Fibroblast of the conjunctiva (primary cell): ENCODE data around the gene NCF2.

ENCODE experiments used
- DNase-seq: peaks from one replicate; pipeline ENCODE4 v3.0.0-alpha.2; 2010; ENCODE audit warnings: low read depth

NCF2 gene

GRCh38 chr1:183611021-183611420 lies 20.8 kb upstream of the NCF2 start:
- DNase-seq, result no peak

- no peak for DNase-seq
Measured at GRCh38 chr1:183609759-183610452, 19.6 kb upstream of the NCF2 start.

- DNase-seq, result no peak
Measured at GRCh38 chr1:183609313-183609712, 19.1 kb upstream of the NCF2 start.

DNA sequence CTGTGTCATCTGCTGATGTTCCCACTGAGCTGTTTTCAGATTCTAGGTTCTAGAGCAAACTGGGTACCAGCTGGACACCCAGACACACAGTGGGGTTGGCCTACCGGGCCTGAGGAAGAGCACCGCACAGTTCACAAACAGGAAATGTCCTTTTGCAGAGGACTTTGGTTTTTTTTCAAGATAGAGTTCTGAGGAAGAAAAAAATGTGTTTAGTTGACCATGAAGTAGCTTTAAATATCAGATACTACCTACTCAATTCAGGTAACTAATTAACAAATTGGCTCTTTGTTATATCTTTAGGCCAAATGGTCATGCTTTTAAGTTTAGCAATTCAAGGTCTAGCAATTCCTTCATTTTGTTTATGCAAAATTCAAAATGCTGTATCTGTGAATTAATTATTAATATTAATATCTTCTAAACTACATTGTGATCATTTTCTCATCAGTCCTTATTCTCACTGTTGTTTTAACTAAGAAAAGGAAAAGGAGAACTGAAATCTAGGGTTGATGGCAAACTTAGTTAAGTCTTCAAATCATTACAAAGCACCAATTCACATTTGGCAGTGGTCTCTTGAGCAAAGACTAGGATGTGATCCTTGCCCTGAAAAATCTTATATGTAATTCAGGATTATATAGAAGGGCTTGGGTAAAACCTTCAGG lies 17.2 kb upstream of the NCF2 start:
- DNase-seq, result no peak

DNA sequence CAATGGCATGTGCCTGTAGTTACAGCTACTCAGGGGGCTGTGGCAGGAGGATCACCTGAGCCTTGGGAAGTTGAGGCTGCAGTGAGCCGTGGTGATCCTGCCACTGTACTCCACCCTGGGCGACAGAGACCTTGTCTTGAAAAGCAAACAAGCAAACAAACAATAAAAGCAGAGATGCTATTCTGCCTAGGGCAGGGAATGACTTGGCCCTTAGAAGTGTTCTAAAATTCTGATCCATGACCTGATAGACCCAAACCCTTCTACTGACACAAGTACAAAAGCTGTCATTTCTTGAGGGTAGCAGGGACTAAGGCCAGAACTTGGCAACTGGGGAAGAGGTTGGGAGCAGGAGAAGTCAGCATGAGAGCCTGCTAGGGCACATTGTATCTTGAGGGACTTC lies 15.6 kb upstream of the NCF2 start:
- DNase-seq, result no peak

- DNase-seq, result no peak
Measured at GRCh38 chr1:183604815-183605214, 14.6 kb upstream of the NCF2 start.

GRCh38 chr1:183604038-183604808 lies 14.0 kb upstream of the NCF2 start:
- DNase-seq, result no peak

DNA sequence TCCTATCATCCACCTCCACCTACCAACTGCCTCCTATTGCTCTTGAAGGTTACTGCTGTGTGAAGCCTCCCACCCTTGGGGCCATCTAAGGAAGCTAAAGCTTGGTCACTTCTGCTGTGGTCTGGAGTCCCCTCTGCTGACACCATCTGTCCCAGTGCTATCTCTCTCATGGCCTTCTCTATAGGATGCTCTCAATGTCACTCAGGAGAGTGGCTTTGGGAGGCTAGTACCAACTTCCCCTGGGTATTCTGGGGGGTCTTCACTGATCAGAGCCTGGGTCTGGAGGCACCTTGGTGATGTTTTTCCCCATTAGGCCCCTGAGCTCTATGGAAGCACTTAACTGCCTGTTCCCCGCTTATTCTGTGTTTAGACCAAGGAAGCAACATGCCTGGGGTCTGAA lies 12.3 kb upstream of the NCF2 start:
- no peak for DNase-seq

DNA sequence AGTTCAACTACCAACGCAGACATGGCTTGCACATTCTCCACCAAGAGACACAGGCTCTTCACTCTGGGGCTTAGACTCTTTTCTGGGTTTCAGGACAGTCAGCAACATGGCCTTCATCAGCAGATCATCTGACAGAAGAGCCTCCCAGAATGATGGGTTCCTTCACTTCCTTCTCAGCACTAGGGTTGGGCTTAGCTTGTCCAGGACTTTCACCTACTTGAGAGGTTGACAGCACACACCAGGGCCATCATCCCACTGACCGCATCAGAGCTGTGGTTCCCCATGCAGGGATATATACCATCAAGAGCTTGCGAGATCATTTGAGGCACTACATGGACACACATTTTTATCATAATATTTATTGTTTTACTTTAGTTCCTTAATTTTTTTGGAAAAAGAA lies 10.4 kb upstream of the NCF2 start:
- no peak for DNase-seq

- DNase-seq, result peak; percentile 85
Measured at GRCh38 chr1:183600136-183600535, 9.9 kb upstream of the NCF2 start.

DNA sequence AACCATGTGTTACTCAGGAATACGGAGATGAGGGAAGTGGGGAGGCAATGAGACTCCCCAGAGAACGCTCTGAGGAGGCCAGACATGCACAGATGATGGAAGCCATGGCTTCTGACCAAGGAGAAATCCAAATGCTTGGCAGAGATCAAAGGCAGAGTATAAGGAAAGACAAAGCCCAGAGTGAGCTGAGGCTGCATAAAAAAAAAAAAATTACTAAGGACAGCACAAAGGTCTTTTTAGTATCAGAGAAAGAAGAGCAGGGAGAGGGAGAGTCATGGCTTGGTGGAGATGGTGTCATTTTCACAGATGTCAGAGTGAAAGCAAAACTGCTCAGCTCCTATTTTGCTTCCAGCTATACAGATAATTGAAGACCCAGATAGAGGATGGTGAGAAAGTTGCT lies 8.1 kb upstream of the NCF2 start:
- DNase-seq, result no peak

- no peak for DNase-seq
Measured at GRCh38 chr1:183597656-183598347, 7.5 kb upstream of the NCF2 start.

DNA sequence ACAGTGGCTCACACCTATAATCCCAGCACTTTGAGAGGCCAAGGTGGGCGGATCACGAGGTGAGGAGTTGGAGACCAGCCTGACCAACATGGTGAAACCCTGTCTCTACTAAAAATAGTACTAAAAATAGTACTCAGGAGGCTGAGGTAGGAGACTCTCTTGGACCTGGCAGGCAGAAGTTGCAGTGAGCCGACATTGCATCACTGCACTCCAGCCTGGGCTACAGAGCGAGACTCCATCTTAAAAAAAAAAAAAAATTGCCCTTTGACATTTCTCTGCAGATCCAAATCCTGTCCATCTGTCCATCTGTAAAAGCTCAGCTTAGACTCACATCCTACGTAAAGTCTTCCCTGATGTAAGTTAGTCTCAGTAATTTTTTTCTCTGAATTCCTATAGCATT lies 6.2 kb upstream of the NCF2 start:
- no peak for DNase-seq

DNA sequence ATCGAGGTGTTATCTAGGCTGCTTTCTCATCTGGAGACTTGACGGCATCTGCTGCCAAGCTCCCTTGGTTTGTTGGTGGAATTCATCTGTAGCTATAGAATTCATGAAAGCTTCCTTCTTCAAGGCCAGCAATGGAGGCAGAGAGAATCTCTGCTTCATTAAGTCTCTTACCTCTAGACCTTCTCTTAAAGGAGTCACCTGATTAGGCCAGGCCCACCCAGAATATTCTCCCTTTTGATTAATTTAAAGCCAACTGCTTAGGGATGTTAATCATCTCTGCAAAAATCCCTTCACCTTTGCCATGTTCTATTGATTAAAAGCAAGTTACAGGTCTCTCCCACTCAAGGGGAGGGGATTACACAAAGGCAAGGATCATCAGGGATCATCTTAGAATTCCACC lies 5.3 kb upstream of the NCF2 start:
- DNase-seq, result no peak

- DNase-seq, result no peak
Measured at GRCh38 chr1:183593356-183593755, 3.1 kb upstream of the NCF2 start.

DNA sequence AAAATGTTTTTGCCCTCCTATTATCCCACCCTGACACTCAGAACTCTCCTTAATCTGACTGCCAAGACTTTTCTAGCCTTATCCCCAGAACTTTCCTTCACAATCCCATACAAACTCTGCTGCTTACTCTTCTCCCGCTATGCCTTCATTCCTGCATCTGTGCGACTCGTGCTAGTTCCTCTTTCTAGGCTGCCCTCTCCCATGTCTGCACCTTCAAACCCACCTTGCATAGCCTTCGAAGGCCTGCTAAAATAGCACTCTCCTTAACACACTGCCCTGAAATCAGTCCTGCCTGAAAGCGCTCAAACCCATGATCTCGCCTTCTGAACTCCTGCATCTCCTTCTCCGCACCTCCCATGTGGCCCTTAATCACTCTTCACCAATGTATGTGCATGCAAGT lies 2.5 kb upstream of the NCF2 start:
- DNase-seq, result no peak

- DNase-seq, result no peak
Measured at GRCh38 chr1:183589874-183590243, 400 bp downstream of the NCF2 start.

GRCh38 chr1:183589384-183589783 lies 875 bp downstream of the NCF2 start:
- no peak for DNase-seq

DNA sequence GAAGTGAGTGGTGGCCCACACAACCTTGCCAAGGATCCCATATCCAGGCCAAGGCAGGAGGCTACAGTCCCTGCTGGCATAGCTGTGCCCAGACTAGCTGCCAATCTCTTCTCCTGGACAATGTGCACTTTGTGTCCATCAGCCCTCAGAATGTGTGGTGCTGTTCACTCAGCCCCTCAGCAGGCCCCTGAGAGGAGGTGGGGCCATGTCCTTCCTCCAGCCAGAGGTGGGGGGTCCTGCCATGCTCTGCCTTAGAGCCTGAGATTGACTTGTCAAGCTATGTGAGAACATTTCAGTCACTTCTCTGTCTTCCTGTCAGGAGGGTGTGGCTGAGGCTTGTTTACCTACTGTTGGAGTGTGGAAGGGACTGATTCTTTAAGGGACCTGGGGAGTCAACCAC lies 1.4 kb downstream of the NCF2 start:
- no peak for DNase-seq

GRCh38 chr1:183586926-183587325 lies 3.3 kb downstream of the NCF2 start:
- DNase-seq, result no peak

DNA sequence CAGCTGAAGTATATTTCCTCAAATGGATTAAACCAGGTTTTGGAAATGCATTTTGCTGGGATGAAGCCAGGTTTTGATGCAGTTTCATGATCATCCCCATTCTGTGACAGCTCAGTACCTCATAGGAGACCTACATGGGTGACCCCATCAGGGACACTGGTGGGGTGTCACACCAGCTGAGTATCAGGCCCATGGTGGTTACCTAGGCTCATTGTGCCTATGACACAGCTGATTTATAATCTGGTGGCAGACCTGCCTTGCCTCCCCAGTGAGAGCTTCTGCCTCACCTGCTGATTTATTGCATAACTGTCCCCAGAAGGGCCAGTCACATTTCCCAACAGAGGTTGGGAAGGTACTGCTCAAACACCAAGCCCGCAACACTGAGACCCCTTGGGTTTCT lies 3.8 kb downstream of the NCF2 start:
- DNase-seq, result no peak

DNA sequence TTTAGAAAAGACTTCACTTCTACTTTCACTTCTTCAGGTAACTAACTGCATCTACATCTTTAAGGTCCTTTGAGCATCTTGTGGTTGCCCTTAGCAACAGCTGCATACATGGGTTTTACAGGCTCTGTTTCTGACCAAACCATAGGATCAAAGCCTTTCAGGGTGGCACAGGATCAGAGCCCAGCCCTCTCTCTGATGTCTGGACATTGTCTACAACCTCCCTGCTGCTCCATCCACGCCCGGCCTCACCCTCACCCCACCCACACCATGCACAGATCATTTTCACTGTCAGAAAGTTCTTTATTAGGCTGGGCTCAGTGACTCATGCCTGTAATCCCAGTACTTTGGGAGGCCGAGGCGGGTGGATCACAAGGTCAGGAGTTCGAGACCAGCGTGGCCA lies 5.2 kb downstream of the NCF2 start:
- no peak for DNase-seq

DNA sequence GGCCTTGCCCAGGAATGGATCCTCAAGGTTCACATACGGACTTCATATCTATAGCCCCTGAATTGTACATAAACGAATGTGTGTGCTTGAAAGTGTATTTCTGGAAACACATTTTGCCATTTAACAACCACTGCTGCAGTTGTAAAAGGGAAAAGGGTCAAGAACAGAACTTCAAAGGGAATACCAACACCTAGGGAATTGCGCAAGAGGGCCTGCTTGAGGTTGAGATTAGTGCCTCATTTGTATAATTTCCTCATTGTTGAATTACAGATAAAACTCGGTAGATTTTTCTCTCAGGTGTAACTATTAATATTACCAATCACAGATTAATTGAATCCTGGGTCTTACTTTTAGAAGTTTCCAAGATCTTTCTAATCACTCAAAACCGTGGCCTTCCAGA lies 6.1 kb downstream of the NCF2 start:
- no peak for DNase-seq
